Progenitor cell of endocrine pancreas (in vitro differentiated cells): ENCODE results near the gene ZNF385B. TPM values are rescaled to one million over a fixed set of nuclear protein-coding genes. Genes with fewer than 3 reads are reported as not detected.

ENCODE experiments used
- DNase-seq: peaks from one replicate; pipeline ENCODE4 v3.0.0; 2021; ENCODE audit warnings: low spot score; ENCODE audit not compliant: unreplicated experiment
- H3K27ac Mint-ChIP-seq: 2 replicates; pipeline ENCODE4 v1.8.0; 2021; ENCODE audit warnings: mild to moderate bottlenecking, moderate library complexity, mixed read lengths
- H3K27me3 Mint-ChIP-seq: 2 replicates; pipeline ENCODE4 v1.8.0; 2021; ENCODE audit warnings: mixed read lengths
- H3K36me3 Mint-ChIP-seq: 2 replicates; pipeline ENCODE4 v1.8.0; 2022; ENCODE audit warnings: mixed read lengths; ENCODE audit not compliant: insufficient read depth
- H3K4me1 Mint-ChIP-seq: 2 replicates; pipeline ENCODE4 v1.8.0; 2021; ENCODE audit warnings: low read depth, mixed read lengths
- H3K4me3 Mint-ChIP-seq: 2 replicates; pipeline ENCODE4 v1.8.0; 2021; ENCODE audit warnings: low read depth, mild to moderate bottlenecking, moderate library complexity, mixed read lengths
- H3K9me3 Mint-ChIP-seq: 2 replicates; pipeline ENCODE4 v1.8.0; 2021; ENCODE audit warnings: low read depth, mixed read lengths
- CTCF ChIP-seq: fragments of 200-600 bp; sonication (generic); IDR thresholded peaks from one replicate; pipeline ENCODE4 v1.5.0; 2021; ENCODE audit warnings: antibody characterized with exemption, mild to moderate bottlenecking; ENCODE audit not compliant: unreplicated experiment
- total RNA-seq: library from RNA; stranded (reverse); gene quantifications from 2 replicates; pipeline ENCODE4 v1.2.1, GENCODE V29; 2021

Gene ZNF385B
- total RNA-seq, 1 donor from 2014 or later, result 4.9 TPM

GRCh38 chr2:179856205-179856604, 5.2 kb downstream of the ZNF385B start:
- H3K9me3 Mint-ChIP-seq, result no peaks in the 10 kb centered on the region

GRCh38 chr2:179855673-179856072, 5.7 kb downstream of the ZNF385B start:
- H3K4me1 Mint-ChIP-seq, result peaks cover 9% of the 10 kb centered on the region
- no peak overlapping the region for H3K4me3 Mint-ChIP-seq
- H3K36me3 Mint-ChIP-seq, result no peaks in the 10 kb centered on the region
- no peaks in the 10 kb centered on the region for H3K9me3 Mint-ChIP-seq
- no peak overlapping the region for H3K27ac Mint-ChIP-seq
- peaks cover 45% of the 10 kb centered on the region for H3K27me3 Mint-ChIP-seq
- TF ChIP-seq CTCF, result no peak
- DNase-seq, result no peak

More at GRCh38 chr2:179856205-179856604, 5.2 kb downstream of the ZNF385B start:
- Mint-ChIP-seq H3K4me1 (peaks cover 9% of the 10 kb centered on the region), H3K27me3 (peaks cover 45% of the 10 kb centered on the region), H3K4me3 (no peak overlapping the region), H3K36me3 (no peaks in the 10 kb centered on the region), H3K27ac (no peak overlapping the region)
- TF ChIP-seq CTCF, result no peak
- DNase-seq, result no peak

- H3K27ac Mint-ChIP-seq, result no peak overlapping the region
- H3K4me1 Mint-ChIP-seq, result peaks cover 6% of the 10 kb centered on the region
- no peaks in the 10 kb centered on the region for H3K36me3 Mint-ChIP-seq
- TF ChIP-seq CTCF, result no peak
- H3K27me3 Mint-ChIP-seq, result peaks cover 37% of the 10 kb centered on the region
- no peak for DNase-seq
- no peaks in the 10 kb centered on the region for H3K9me3 Mint-ChIP-seq
- H3K4me3 Mint-ChIP-seq, result no peak overlapping the region
Measured at GRCh38 chr2:179854891-179855290, 6.5 kb downstream of the ZNF385B start.

DNA sequence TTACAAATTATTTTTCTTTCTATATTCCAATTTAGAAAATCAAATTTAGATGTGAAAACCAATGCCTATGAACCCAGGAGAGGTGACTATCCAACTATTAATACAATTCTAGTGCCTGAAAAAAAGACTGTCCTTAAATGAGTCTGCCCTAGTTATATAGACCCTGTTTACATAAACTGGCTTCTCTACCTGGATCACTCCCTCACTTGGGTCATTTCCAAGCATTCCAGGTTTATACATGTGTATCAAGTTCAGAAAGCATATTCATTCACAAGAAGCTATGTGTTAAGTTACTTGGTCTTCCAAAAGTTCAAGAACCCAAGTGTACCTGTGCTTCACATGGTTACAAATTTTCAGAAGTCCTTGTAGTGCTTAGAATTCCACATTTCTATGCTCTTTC, 8.3 kb downstream of the ZNF385B start:
- Mint-ChIP-seq H3K36me3 (no peaks in the 10 kb centered on the region), H3K9me3 (peaks cover 3% of the 10 kb centered on the region), H3K27ac (no peak overlapping the region), H3K4me3 (no peak overlapping the region), H3K4me1 (peaks cover 1% of the 10 kb centered on the region), H3K27me3 (peaks cover 20% of the 10 kb centered on the region)
- no peak for TF ChIP-seq CTCF
- DNase-seq, result no peak

DNA sequence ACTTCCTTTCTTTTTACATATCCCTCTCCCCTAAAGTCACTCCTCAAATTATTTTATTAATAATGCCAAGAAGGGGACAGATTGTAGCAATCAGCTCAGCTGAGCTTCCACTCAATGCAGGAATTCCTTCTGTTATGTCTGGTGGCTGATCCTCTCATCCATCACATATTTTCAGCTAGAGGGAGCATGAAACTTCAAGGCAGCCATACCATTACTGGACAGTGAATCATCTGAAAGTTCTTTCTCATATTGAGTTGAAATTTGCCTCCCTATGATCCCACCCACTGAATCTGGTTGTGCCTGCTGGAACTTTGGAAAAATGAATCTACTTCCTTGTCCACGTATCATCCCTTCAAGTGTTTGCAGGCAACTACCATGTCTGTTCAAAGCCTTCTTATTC, 11.2 kb downstream of the ZNF385B start:
- Mint-ChIP-seq H3K27me3 (no peaks in the 10 kb centered on the region), H3K4me1 (peaks cover 1% of the 10 kb centered on the region), H3K27ac (no peak overlapping the region), H3K4me3 (no peak overlapping the region), H3K36me3 (no peaks in the 10 kb centered on the region), H3K9me3 (peaks cover 3% of the 10 kb centered on the region)
- no peak for DNase-seq
- TF ChIP-seq CTCF, result no peak
